HG03175 (cell line): ENCODE data around the gene SLC2A14.
"Not testable (repeated sequence)": the region's sequence is repeated elsewhere in the genome, so short reads cannot be mapped to it uniquely, and the experiment has no call there.

Experiments used
- ATAC-seq: cut with Tn5 transposase; IDR thresholded peaks from one replicate; pipeline ENCODE4 v1.9.1; 2021; ENCODE audit warnings: mild to moderate bottlenecking, moderate library complexity; ENCODE audit not compliant: unreplicated experiment

SLC2A14 gene

GRCh38 chr12:7835116-7835515 lies 37.6 kb downstream of the SLC2A14 start:
- ATAC-seq: no peak

GRCh38 chr12:7834701-7835100 lies 38.0 kb downstream of the SLC2A14 start:
- no peak for ATAC-seq

- no peak for ATAC-seq
Measured at GRCh38 chr12:7833831-7834230, 38.9 kb downstream of the SLC2A14 start.

DNA sequence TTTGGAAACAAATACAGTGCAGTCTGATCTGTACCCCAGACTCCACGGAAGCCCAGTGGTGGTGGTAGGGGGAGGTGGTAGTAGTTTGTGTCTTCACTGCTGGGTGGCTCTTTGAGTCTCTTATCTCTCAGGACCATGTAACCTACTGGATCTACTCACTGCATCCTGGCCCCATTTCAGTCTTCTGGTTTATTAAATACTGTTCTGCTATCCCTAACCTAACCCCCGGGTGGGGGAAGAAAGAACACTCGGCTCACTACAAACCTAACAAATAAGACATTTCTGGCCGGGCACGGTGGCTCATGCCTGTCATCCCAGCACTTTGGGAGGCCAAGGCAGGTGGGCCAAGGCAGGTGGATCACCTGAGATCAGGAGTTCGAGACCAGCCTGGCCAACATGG lies 39.5 kb downstream of the SLC2A14 start:
- ATAC-seq: not testable (repeated sequence)

DNA sequence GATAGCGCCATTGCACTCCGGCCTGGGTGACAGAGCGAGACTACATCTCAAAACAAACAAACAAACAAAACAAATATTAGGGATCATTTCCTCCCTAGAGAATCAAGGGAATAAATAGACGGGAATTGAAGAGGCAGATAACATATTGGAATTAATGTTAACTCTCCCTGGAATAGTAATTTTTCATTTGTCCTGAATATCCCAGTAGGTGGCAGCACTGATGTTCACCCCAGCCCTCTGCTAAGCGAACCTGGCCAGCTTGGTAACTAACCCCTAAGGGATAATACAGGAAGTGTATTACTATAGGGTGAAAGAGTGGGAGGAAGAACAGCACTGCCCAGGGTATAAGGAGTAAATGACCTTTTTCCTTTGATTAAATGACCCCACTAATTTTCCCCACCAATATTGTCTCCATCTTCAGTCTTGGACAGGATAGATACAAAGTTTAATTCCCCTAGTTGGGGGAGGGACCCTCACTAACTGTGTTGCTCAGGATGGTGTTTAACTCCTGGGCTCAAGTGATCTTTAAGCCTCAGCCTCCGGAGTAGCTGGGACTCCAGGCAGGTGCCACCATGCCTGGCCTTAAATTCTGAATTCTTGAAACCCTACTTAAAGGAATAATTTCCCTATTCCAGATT lies 40.5 kb downstream of the SLC2A14 start:
- ATAC-seq: peak; percentile 58

DNA sequence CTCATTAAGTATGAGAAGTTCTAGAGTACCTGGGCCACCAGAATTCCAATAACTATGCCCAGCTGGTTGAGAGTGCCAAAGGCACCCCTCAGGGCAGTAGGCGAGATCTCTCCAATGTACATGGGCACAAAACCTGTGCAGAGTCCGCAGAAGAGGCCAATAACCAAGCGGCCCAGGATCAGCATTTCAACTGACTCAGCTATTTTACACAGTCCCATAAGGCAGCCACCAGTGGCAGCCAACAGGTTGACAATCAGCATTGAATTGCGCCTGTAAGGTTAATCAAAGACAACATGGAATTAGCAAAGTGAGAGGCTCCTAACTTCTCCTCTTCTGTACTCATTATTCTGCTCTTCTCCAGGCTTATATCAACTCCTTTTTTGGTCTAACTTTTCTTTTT lies 43.0 kb downstream of the SLC2A14 start:
- not testable (repeated sequence) for ATAC-seq

DNA sequence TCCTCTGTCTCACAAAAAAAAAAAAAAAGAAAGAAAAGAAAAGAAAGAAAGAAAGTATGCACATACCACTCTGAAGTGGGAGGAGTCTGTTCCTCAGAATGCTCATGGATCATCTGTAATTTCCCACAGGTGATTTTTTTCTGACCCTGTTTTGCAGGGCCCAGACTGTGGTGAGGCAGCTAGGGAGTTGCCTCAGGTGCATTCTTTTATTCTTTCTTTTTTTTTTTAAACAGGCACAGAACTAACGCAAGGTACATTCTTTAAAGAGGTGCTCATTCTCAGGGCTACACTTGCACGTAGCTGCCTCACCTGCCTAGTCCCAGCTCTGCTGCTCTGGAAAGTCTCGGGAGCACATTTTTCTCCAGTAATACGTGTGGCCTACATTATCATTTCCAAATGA lies 47.0 kb downstream of the SLC2A14 start:
- not testable (repeated sequence) for ATAC-seq

GRCh38 chr12:7806863-7807487 lies 65.7 kb downstream of the SLC2A14 start:
- ATAC-seq: no peak

GRCh38 chr12:7806319-7806718 lies 66.4 kb downstream of the SLC2A14 start:
- ATAC-seq: not testable (repeated sequence)

- no peak for ATAC-seq
Measured at GRCh38 chr12:7801460-7801859, 71.3 kb downstream of the SLC2A14 start.

DNA sequence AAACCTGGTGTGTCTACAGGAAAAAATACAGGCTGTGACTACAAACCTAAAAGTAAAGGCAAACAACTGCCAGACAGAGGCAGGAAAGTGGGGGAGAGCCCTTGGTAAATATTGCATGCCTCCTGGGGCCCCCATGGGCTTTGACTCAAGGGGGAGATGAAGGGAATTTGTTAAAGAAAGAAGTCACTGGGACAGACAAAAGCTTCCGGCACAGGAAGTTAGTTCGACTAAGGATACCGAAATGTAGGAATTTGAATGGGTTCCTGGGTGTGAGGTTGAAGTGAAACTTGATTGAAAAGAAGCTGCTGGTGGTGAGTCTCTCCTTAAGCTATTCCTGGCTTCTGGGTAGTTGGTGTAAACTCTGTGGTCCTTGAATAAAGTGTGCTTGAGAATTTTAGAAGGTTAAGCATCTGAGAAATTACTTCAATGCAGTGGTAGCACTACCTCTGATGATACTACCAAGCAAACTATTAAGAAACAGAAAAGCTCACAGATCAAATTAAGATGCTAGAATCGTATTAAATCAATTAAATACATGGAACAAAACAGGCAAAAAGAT lies 73.9 kb downstream of the SLC2A14 start:
- not testable (repeated sequence) for ATAC-seq

- no peak for ATAC-seq
Measured at GRCh38 chr12:7797698-7798398, 74.9 kb downstream of the SLC2A14 start.

GRCh38 chr12:7797269-7797668 lies 75.4 kb downstream of the SLC2A14 start:
- not testable (repeated sequence) for ATAC-seq

DNA sequence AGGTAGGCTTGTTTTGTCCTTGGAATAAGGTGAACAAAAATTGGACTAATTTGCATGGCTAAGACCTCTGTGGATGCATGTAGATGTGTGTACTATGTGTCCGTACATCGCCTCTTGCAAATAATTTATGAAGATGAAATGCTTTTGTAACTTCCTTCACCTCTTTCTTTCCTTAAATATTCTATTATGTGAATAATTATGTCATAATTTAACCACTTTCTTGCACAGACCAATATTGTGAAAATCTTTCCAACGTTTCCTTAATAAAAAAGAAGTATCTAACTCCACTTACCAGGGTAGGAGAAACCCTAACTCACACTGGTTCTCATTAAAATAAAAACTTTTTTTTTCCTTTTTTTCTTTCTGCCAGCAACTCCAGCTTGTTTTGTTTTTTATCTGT lies 79.5 kb downstream of the SLC2A14 start:
- ATAC-seq: no peak

DNA sequence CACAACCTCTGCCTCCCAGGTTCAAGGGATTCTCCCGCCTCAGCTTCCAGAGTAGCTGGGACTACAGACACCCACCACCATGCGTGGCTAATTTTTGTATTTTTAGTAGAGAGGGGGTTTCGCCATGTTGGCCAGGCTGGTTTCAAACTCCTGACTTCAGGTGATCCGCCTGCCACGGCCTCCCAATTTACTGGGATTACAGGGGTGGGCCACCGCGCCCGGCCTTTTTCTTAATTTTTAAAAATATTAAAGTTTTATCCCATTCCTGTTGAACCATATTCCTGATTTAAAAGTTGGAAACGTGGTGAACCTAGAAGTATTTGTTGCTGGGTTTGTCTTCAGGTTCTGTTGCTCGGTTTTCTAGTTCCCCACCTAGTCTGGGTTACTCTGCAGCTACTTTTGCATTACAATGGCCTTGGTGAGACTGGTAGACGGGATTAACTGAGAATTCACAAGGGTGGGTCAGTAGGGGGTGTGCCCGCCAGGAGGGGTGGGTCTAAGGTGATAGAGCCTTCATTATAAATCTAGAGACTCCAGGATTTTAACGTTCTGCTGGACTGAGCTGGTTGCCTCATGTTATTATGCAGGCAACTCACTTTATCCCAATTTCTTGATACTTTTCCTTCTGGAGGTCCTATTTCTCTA lies 83.7 kb downstream of the SLC2A14 start, which contains the start of gene NANOG:
Gene NANOG, plus strand, starts transcription at position 519 of the 645 bp plus-strand sequence. CDS start 213 bp downstream, outside the sequence.
- ATAC-seq: not testable (repeated sequence)

DNA sequence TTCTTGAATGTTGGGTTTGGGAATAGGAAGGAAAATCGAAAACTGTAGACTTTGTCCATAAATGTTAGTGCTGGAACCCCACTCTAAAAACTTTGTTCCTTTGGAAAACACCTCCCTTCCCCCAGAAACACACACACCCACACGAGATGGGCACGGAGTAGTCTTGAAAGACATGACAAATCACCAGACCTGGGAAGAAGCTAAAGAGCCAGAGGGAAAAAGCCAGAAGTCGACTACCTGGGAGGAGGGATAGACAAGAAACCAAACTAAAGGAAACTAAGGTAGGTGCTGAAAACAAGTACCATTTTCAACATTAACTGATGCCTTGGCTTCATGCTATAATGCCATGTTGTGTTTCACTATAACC lies 84.4 kb downstream of the SLC2A14 start:
- ATAC-seq: no peak

- no peak for ATAC-seq
Measured at GRCh38 chr12:7787574-7788293, 85.0 kb downstream of the SLC2A14 start.

DNA sequence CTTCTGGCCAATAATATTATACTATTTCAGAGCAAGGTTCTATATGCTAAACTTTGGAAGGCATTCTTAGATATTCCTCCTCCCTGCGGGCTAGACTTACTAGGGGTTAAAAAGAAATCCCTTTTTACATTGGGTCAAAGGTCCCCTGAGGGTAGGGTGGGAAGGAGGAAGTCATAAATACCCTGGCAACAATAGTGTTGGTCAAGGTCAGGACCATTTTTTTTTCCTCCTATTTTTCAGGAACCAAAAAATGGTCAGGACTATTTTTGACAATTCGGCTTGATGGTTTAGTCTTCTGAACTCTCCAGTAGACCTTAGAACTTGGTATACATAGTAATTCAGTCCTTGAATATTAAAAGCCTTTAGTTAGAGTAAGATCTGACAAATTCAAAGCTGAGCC lies 88.0 kb downstream of the SLC2A14 start:
- no peak for ATAC-seq

DNA sequence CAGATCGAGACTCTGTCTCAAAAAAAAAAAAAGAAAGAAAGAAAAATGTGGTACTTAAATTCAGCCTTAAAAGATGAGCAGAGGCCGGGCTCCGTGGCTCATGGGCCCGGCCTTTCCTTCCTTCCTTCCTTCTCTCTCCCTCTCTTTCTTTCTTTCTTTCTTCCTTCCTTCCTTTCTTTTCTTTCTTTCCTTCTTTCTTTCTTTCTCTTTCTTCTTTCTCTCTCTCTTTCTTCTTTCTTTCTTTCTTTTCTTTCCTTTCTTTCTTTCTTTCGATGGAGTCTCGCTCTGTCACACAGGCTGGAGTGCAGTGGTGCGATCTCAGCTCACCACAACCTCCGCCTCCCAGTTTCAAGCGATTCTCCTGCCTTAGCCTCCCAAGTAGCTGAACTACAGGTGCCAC lies 89.3 kb downstream of the SLC2A14 start:
- ATAC-seq: not testable (repeated sequence)

- no peak for ATAC-seq
Measured at GRCh38 chr12:7782055-7782454, 90.7 kb downstream of the SLC2A14 start.

- ATAC-seq: no peak
Measured at GRCh38 chr12:7781274-7781673, 91.4 kb downstream of the SLC2A14 start.
